Neural progenitor cell (in vitro differentiated cells): ENCODE data around the gene GPD1L. TPM values are rescaled to one million over a fixed set of nuclear protein-coding genes. Genes with fewer than 3 reads are reported as not detected.
A peak's percentile ranks its signal among the peaks of the same experiment; 100 is the strongest.

Experiments
- DNase-seq: peaks from one replicate; pipeline ENCODE4 v3.0.0-alpha.2; 2016; ENCODE audit warnings: low spot score
- H2AFZ ChIP-seq: fragments of 200-600 bp; sonication (generic); replicated peaks from 2 replicates; pipeline ENCODE4 v1.6.1; 2016; ENCODE audit warnings: antibody characterized with exemption
- H3F3A ChIP-seq: fragments of 200-600 bp; sonication (generic); 2 replicates; pipeline ENCODE4 v1.6.1; 2016; ENCODE audit warnings: antibody characterized with exemption, low read depth
- H3K27ac ChIP-seq: fragments of 200-600 bp; sonication (generic); 2 replicates; pipeline ENCODE4 v1.5.1; 2016; ENCODE audit warnings: mild to moderate bottlenecking
- H3K27me3 ChIP-seq: fragments of 200-600 bp; sonication (generic); 2 replicates; pipeline ENCODE4 v1.6.1; 2016; ENCODE audit warnings: mild to moderate bottlenecking, moderate library complexity
- H3K36me3 ChIP-seq: fragments of 200-600 bp; sonication (generic); 2 replicates; pipeline ENCODE4 v1.5.1; 2016
- H3K4me1 ChIP-seq: fragments of 200-600 bp; sonication (generic); 2 replicates; pipeline ENCODE4 v1.6.1; 2016; ENCODE audit warnings: mixed run types
- H3K4me2 ChIP-seq: fragments of 200-600 bp; sonication (generic); 2 replicates; pipeline ENCODE4 v1.6.1; 2016
- H3K4me3 ChIP-seq: fragments of 200-600 bp; sonication (generic); 2 replicates; pipeline ENCODE4 v1.5.1; 2016
- H3K79me2 ChIP-seq: fragments of 200-600 bp; sonication (generic); 2 replicates; pipeline ENCODE4 v1.6.1; 2016; ENCODE audit warnings: low read depth
- H3K9ac ChIP-seq: fragments of 200-600 bp; sonication (generic); 2 replicates; pipeline ENCODE4 v1.6.1; 2016
- H3K9me3 ChIP-seq: fragments of 200-600 bp; sonication (generic); 2 replicates; pipeline ENCODE4 v1.5.1; 2016; ENCODE audit warnings: low read depth
- H4K20me1 ChIP-seq: fragments of 200-600 bp; sonication (generic); 2 replicates; pipeline ENCODE4 v1.6.1; 2016; ENCODE audit warnings: low read depth
- H3K27ac Mint-ChIP-seq: 3 replicates; pipeline ENCODE4 v1.8.0; 2021; ENCODE audit warnings: mixed read lengths
- H3K27me3 Mint-ChIP-seq: 2 replicates; pipeline ENCODE4 v1.8.0; 2022; ENCODE audit warnings: low read depth, mild to moderate bottlenecking, inconsistent platforms, moderate library complexity, mixed read lengths; ENCODE audit not compliant: insufficient read depth
- H3K36me3 Mint-ChIP-seq: 3 replicates; pipeline ENCODE4 v1.8.0; 2021; ENCODE audit warnings: mixed read lengths
- H3K4me1 Mint-ChIP-seq: 3 replicates; pipeline ENCODE4 v1.8.0; 2021; ENCODE audit warnings: mixed read lengths
- H3K4me3 Mint-ChIP-seq: 3 replicates; pipeline ENCODE4 v1.8.0; 2021; ENCODE audit warnings: mild to moderate bottlenecking, moderate library complexity, mixed read lengths
- H3K9me3 Mint-ChIP-seq: 3 replicates; pipeline ENCODE4 v1.8.0; 2020; ENCODE audit warnings: mixed read lengths
- EZH2 ChIP-seq: fragments of 200-600 bp; sonication (generic); IDR thresholded peaks from 2 replicates; pipeline ENCODE4 v1.6.1; 2017; ENCODE audit warnings: antibody characterized with exemption, mild to moderate bottlenecking, moderate library complexity
- EZH2phosphoT487 ChIP-seq: fragments of 200-600 bp; sonication (generic); IDR thresholded peaks from 2 replicates; pipeline ENCODE4 v1.6.1; 2017; ENCODE audit warnings: antibody characterized with exemption
- total RNA-seq: library from RNA; depleted of rRNA; stranded (reverse); fragments of >200 nt; gene quantifications from 2 replicates; pipeline ENCODE4 v1.2.3, GENCODE V29; 2015; ENCODE audit warnings: low replicate concordance
- TF ChIP-seq, protein P1 (sequence below): fragments of 200-600 bp; sonication (generic); IDR thresholded peaks from 2 replicates; pipeline ENCODE4 v1.5.1; 2017; ENCODE audit warnings: antibody characterized with exemption, mild to moderate bottlenecking

The GPD1L gene
- total RNA-seq, 1 donor from 2014 or later: 5.6 TPM

GRCh38 chr3:32076566-32076965 lies 29.9 kb upstream of the GPD1L start:
- no peaks in the 10 kb centered on the region for H3K27me3 Mint-ChIP-seq
- no peaks in the 10 kb centered on the region for H3K79me2 ChIP-seq
- H4K20me1 ChIP-seq: no peaks in the 10 kb centered on the region
- H3K27ac Mint-ChIP-seq: peak overlapping the region; percentile 31
- H3K4me1 ChIP-seq: no peaks in the 10 kb centered on the region
- no peak overlapping the region for H3K27ac ChIP-seq
- TF ChIP-seq, protein P1, sequence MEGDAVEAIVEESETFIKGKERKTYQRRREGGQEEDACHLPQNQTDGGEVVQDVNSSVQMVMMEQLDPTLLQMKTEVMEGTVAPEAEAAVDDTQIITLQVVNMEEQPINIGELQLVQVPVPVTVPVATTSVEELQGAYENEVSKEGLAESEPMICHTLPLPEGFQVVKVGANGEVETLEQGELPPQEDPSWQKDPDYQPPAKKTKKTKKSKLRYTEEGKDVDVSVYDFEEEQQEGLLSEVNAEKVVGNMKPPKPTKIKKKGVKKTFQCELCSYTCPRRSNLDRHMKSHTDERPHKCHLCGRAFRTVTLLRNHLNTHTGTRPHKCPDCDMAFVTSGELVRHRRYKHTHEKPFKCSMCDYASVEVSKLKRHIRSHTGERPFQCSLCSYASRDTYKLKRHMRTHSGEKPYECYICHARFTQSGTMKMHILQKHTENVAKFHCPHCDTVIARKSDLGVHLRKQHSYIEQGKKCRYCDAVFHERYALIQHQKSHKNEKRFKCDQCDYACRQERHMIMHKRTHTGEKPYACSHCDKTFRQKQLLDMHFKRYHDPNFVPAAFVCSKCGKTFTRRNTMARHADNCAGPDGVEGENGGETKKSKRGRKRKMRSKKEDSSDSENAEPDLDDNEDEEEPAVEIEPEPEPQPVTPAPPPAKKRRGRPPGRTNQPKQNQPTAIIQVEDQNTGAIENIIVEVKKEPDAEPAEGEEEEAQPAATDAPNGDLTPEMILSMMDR: no peak
- TF ChIP-seq EZH2phosphoT487 (no peak), EZH2 (no peak)
- no peak overlapping the region for H3K4me3 Mint-ChIP-seq
- peaks cover 5% of the 10 kb centered on the region for H3K4me1 Mint-ChIP-seq
- no peaks in the 10 kb centered on the region for H3F3A ChIP-seq
- H2AFZ ChIP-seq: no peak overlapping the region
- no peaks in the 10 kb centered on the region for H3K9me3 Mint-ChIP-seq
- no peaks in the 10 kb centered on the region for H3K27me3 ChIP-seq
- no peak for DNase-seq
- no peaks in the 10 kb centered on the region for H3K9me3 ChIP-seq
- H3K36me3 Mint-ChIP-seq: no peaks in the 10 kb centered on the region
- H3K4me2 ChIP-seq: no peak overlapping the region
- H3K4me3 ChIP-seq: no peak overlapping the region
- H3K9ac ChIP-seq: no peak overlapping the region
- H3K36me3 ChIP-seq: no peaks in the 10 kb centered on the region

DNA sequence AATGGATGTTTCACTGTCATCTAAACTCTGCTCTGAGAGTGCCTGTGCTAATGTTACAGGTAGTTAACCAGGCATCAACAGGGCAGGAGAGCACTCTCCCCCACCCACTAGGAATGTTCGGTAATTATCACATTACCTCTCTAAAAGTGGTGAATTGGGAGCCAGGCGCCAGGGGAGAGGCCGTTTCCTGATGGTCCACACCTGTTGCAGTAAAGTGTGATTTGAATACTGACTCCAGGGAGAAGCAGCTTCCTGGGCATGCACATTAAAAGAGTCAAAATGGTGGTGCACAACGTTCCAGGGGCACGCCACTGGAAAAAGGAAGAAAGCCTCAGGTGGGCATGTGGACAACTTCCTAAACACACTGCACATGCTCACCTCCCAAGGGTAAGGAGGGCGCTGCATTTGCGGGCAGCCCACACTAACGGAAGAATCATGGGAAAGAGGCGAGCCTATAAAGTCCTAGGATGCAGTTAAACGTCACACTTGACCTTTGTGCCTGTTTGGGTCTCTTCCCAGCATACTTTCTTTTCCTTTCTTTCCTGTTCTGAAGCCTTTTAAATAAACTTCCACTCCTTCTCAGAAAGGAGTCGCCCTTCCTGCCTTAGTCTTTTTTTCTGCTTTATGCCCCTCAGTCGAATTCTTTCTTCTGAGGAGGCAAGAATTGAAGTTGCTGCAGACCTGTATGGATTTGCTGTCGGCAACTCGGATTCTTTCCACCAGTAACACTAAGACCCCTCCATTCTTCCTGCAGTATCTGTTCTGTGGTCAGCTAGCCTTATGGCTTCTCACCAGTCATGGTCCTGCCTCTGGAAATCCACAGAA lies 28.9 kb upstream of the GPD1L start:
- Mint-ChIP-seq H3K36me3 (no peaks in the 10 kb centered on the region), H3K27me3 (no peaks in the 10 kb centered on the region), H3K27ac (no peak overlapping the region), H3K9me3 (no peaks in the 10 kb centered on the region), H3K4me1 (peaks cover 5% of the 10 kb centered on the region), H3K4me3 (no peak overlapping the region)
- no peak for TF ChIP-seq EZH2phosphoT487
- TF ChIP-seq, protein P1: no peak
- TF ChIP-seq EZH2: no peak
- Histone ChIP-seq H3K9ac (no peak overlapping the region), H3K4me3 (no peak overlapping the region), H3K4me1 (no peaks in the 10 kb centered on the region), H3K27ac (no peak overlapping the region), H3K4me2 (no peak overlapping the region), H3F3A (no peaks in the 10 kb centered on the region), H3K36me3 (no peaks in the 10 kb centered on the region), H4K20me1 (no peaks in the 10 kb centered on the region), H3K9me3 (no peaks in the 10 kb centered on the region), H2AFZ (peak overlapping the region; percentile 50), H3K27me3 (no peaks in the 10 kb centered on the region), H3K79me2 (no peaks in the 10 kb centered on the region)
- DNase-seq: no peak

- Histone ChIP-seq H3K27me3 (no peaks in the 10 kb centered on the region), H3K9ac (no peak overlapping the region), H3K9me3 (no peaks in the 10 kb centered on the region), H4K20me1 (no peaks in the 10 kb centered on the region), H3K4me1 (no peaks in the 10 kb centered on the region), H3F3A (no peaks in the 10 kb centered on the region), H3K79me2 (no peaks in the 10 kb centered on the region), H3K27ac (no peak overlapping the region), H3K4me2 (no peak overlapping the region), H3K36me3 (no peaks in the 10 kb centered on the region), H3K4me3 (no peak overlapping the region), H2AFZ (peak overlapping the region; percentile 50)
- TF ChIP-seq, protein P1: no peak
- no peak for TF ChIP-seq EZH2phosphoT487
- no peak for TF ChIP-seq EZH2
- no peaks in the 10 kb centered on the region for H3K9me3 Mint-ChIP-seq
- H3K4me1 Mint-ChIP-seq: peaks cover 5% of the 10 kb centered on the region
- no peak overlapping the region for H3K4me3 Mint-ChIP-seq
- H3K27ac Mint-ChIP-seq: no peak overlapping the region
- no peaks in the 10 kb centered on the region for H3K36me3 Mint-ChIP-seq
- H3K27me3 Mint-ChIP-seq: no peaks in the 10 kb centered on the region
- DNase-seq: no peak
These were observed 28.3 kb upstream of the GPD1L start for GRCh38 chr3:32078085-32078634.
